ENCODE data around the gene CTNNBIP1. TPM values are rescaled to one million over a fixed set of nuclear protein-coding genes. Genes with fewer than 3 reads are reported as not detected.
"Not testable (repeated sequence)": the region's sequence is repeated elsewhere in the genome, so short reads cannot be mapped to it uniquely, and the experiment has no call there.

Gene CTNNBIP1, protein sequence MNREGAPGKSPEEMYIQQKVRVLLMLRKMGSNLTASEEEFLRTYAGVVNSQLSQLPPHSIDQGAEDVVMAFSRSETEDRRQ
- total RNA-seq, result 36.6 TPM

DNA sequence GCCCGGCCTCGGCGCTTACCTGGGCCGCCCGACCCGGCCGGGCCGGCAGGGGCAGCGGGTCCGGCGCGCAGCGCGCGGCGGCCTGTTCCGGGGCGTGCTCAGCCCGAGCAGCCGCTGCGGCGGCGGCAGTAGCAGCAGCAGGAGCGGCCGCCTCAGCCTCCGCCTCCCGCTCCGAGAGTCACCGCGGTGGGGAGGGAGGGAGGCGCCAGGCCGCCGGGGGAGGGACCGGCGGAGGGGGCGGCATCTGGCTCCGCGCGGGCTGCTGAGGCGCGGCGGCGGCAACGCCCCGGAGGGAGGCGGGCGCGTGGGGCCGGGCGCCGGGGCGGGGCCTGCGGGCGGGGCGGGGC, at the start of gene CTNNBIP1:
TSS of gene CTNNBIP1 (minus strand) at position 194 of the 347 bp plus-strand sequence. CDS start 38,205 bp downstream, outside the sequence.
- DNase-seq (ENCODE audit: low read depth in 2 of 3, low spot score in 2 of 3), result no peak

DNA sequence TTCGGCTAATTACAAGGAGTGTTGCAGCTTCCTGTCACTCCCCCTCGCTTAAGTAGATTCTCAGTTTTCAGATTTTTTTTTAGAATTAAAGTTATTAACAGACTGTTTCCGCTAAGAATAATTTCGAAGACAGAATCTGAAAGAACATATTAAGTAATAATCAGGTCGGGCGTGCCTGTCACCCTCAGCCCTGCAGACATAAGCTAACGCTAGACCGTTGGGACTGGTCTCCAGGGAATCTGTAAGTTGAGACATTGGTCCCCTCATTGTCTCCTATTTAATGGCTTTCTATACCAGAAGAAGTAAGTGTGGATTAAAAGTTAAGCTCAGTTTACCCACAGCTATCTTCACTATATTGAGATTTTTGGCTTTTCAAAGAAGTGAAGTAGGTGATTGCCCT, 47.7 kb upstream of the CTNNBIP1 start:
- no peak for DNase-seq (ENCODE audit: low read depth in 2 of 3, low spot score in 2 of 3)

DNA sequence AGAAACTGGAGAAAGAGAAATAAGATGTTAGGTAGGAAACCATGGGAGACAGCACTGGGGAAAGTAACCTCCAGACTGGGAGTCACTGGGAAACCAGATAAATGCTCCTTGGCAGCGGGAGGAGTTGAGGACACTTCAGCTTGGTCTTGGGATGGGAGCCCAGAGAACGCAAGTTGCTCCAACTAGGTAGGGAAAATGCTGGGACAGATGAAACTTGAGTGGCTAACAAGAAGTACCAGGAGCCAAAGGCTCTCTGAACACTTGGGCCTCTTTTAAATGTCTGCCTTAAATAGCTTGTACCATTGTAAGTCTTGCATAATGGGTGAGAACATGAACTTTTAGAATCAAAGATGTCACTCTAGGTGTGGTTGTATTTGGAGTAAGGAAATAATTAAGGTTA, 36.2 kb upstream of the CTNNBIP1 start:
- DNase-seq (ENCODE audit: low read depth in 2 of 3, low spot score in 2 of 3), result no peak

DNA sequence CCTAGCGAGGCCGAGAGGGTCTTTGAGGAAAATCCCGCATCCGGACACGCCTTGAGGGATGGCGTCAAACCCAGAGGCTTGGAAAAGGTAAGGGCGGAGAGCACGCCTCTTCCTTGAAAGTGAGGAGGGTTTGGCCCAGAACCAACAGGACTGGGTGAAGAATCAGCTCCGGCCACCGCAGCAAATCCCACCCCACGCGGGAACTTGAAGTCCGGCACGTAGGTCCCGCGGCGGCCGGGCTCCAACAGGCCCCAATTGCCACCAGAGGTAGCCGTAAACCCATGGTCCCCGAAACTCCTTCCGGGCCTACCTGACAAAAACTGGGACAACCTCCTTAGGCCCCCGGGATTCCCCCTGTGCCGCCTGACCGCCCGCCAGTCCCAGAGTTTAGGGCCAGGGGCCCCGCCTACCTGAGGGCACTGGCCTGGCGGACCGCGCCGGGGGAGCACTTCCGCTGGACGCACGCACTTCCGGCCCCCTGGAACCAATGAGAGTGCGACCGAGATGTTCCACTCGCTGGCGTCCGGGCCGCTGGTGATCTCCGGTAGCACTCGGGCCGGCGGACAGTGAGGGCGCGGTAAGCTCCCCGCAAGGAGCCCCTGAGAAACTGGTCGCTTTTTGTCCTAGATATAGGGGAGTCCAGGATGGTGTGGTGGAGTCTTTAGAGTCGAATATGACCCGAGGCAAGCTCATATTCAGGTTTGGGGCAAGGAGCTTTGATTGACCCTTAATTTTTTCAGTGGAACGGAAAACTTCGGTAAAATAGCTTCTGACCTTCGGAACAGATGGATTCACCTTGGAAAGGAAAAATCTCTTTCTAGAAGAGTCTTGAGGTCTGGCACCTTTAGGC, 33.1 kb upstream of the CTNNBIP1 start, which contains the start of the genes LZIC and NMNAT1:
TSS of gene LZIC (minus strand) at position 453 of the 850 bp plus-strand sequence. CDS start 6,772 bp downstream, outside the sequence.
TSS of gene NMNAT1 (plus strand) at position 537 of the 850 bp plus-strand sequence. CDS start 28,599 bp downstream, outside the sequence.
- DNase-seq (ENCODE audit: low read depth in 2 of 3, low spot score in 2 of 3), result peak; percentile 65 to 94 (median 93)

DNA sequence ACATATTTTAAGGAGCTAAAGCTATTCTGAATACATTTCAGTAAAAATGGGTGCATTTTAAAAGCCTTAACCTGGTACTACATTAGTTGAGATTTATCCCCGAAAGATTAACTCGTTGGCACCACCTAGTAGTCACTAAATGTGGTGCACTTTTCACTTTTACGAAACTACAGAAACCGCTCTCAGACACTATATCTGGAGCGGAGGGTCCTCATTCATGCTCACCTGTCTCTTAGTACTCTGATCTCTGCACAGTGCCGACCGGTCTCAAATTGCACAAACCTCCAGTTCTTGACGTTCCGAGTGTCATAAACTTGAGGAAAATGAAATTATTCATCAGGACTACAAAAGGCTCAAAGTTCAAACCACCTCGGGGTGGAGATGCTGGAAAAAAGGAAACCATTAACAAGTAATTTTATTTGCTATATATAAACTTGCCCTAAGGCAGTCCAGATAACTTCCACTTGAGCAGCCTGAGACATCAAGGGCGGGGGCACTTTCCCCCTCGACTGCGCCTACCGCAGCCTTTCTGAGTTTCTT, 32.4 kb upstream of the CTNNBIP1 start:
- DNase-seq (ENCODE audit: low read depth in 2 of 3, low spot score in 2 of 3), result peak; percentile 2 to 75 (median 47)

DNA sequence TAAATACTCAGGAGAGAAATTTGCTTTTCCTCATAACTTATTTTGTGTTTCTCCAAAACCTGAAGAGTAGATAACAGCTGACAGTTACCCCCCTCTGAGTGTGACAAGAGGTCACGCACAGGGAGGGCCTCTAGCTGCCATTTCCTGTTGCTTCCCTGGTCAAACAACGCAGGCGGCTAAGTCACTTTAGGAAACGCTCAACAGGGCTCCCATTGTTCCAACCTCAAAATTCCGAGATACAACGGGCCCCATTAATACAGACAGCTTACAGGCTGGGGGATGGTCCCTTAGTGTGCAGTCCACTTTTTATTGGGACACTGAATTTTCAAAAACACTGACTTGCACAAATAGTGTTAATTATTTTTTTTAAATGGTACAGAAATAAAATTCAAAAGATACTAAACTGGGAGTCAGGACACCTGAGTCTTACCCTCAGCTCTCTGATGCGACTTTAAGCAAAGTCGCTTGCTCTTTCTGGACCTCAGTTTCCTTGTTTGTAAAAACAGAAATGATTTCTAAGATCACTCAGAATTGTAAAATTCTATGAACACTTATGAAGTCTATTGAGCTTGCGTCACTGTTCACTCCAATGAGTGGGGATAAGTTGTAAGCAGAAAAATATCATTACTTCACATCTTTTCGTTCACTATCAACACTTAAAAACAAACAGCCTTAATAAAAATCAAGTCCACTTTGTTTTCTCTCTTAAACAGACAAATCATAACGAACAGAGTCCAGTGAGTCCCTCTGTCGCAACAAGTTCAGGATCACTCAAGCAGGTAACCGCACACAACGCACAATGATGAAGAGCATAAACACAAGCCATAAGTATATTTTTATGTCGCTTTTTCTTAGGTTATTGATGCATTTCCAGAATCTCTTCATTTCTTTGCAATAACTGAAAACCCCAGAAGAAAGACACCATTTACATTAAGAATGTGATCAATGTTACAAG, 19.6 kb upstream of the CTNNBIP1 start:
- DNase-seq (ENCODE audit: low read depth in 2 of 3, low spot score in 2 of 3), result no peak

DNA sequence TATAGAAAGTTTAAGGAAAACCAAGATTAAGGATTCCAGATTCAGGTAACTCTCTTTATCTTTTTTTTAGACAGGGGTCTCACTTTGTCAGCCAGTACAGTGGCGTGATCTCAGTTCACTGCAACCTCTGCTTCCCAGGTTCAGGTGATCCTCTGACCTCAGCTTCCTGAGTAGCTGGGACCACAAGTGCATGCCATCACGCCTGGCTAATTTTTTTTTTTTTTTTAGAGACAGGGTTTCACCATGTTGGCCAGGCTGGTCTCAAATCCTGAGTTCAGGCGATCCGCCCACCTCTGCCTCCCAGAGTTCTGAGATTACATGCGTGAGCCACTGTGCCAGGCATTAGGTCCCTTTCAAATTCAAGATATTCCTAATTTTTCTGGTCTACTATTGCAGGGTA, 17.2 kb upstream of the CTNNBIP1 start:
- no peak for DNase-seq (ENCODE audit: low read depth in 2 of 3, low spot score in 2 of 3)

DNA sequence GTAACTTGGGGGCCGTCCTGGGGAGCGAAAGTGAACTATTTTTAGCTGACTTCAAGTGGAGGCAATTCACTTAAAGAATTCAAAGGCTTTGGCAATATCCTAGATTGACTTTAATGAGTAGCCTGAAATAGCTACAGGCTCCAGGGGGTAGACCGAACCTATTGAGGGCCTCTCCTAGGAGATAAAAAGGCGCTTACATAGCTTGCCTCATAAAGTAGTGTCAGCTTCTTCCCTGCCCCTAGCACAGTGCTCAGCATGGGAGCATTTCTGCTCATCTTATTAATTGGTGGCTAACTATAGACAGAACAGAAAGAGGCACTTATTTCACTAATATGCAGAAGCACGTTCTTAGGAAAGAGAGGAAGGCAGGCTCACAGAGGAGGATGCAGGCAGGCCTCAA, 12.3 kb upstream of the CTNNBIP1 start:
- no peak for DNase-seq (ENCODE audit: low read depth in 2 of 3, low spot score in 2 of 3)

DNA sequence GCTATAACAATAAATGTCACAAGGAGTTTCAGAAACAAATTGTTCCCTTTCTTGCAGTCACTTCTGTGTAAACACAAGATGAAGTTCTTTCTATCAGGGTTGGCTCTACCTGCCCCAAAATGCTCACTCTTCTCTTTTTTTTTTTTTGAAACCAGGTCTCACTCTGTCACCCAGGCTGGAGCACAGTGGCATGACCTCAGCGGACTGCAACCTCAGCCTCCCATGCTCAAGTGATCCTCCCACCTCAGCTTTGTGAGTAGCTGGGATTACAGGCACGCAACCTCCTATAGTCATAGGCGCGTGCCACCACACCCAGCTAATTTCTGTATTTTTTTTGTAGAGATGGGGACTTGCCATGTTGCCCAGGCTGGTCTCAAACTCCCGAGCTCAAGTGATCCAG, 10.5 kb upstream of the CTNNBIP1 start:
- no peak for DNase-seq (ENCODE audit: low read depth in 2 of 3, low spot score in 2 of 3)

DNA sequence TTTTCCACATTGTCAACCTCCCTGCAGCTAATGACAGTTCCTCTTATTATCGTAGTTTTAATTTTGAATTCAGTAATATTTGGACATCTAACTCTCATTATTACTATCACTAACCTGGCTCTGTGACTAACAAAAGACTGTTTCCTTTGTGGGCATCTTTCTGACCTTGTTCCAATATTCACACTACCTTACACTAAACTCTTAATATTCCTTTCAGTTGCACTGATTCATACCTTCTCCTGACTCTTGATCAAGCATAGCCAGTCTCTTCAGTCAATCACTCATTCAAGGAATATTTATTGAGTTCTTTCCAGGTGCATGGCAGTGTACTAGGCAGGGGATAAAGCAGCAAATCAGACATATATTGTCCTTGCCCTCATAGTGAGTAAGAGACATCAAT, 7.8 kb upstream of the CTNNBIP1 start:
- DNase-seq (ENCODE audit: low read depth in 2 of 3, low spot score in 2 of 3), result no peak

DNA sequence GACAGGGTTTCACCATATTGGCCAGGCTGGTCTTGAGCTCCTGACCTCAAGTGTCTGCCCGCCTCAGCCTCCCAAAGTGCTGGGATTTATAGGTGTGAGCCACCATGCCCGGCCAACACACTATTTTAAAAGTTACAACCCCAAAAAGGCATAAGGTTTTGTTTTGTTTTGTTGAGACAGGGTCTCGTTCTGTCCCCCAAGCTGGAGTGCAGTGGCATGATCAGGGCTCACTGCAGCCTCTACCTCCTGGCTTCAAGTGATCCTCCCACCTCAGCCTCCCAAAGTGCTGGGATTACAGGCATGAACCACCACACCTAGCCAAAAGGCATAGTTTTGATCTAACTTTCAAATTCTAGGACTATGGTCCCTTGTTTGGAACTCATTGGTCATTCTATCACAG, 7.4 kb upstream of the CTNNBIP1 start:
- DNase-seq (ENCODE audit: low read depth in 2 of 3, low spot score in 2 of 3), result not testable (repeated sequence)

DNA sequence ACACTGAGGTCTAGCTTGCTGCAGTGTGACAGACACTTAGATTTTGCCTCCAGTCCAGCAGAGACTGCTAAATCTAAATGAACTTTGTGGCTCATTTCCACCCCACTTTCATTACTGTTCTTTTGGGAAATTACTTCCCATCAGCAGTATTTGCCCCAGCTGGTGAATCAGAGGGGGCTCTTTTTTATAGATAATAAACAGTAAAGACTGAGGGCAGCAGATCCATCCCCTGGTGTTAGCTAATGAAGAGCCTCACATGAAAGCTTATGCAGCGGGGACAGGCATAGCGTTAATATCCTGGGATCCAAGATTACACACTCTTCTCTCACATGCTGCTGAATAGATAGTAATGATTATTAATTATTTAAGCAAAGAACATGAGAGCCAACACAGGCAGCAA, 6.4 kb upstream of the CTNNBIP1 start:
- DNase-seq (ENCODE audit: low read depth in 2 of 3, low spot score in 2 of 3), result no peak

DNA sequence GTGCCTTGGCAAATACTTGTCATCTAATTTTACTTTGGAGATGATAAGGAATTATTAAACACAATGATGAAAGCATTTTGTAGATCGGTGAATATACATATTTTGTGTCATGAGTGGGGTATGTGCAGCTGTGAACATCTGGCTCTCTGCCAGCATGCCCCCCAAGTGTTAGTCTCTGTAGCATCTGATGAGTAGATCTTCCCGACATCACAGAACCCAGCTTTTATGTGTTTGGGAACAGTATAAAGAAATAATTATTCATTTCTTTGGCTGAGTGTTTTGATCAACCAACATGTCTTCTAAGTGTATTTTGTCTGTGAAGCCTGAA, 4.5 kb upstream of the CTNNBIP1 start:
- no peak for DNase-seq (ENCODE audit: low read depth in 2 of 3, low spot score in 2 of 3)

DNA sequence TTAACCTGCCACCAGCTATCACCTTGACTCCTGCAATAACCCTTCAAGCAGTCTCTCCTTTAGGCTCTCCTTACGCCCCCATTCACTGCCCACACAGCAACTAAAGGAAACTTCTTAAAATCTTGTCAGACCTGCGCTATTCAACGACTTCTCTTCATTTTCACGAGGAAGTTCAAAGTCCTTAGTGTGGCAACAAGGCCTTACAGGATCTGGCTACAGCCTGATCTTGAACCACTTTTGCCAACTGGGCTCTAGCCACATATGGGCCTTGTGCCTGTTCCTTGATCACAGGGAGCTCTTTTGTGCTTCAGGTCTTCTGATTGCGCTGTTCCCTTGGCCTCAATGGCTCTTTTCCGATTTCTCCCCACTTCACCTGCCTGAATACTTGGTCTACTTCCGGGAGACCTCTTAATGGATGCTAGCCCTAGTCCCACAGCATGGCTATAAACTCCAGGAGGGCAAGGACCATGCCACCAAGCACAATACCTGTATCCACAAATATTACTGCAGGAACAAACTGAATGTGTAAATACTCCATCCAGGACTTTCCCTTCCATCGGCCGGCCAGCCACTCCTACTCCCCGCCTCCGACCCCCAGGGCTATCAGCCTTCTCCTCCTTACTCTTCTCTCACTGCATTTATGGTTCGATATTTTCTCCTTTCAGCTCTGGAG, 2.3 kb upstream of the CTNNBIP1 start:
- no peak for DNase-seq (ENCODE audit: low read depth in 2 of 3, low spot score in 2 of 3)

DNA sequence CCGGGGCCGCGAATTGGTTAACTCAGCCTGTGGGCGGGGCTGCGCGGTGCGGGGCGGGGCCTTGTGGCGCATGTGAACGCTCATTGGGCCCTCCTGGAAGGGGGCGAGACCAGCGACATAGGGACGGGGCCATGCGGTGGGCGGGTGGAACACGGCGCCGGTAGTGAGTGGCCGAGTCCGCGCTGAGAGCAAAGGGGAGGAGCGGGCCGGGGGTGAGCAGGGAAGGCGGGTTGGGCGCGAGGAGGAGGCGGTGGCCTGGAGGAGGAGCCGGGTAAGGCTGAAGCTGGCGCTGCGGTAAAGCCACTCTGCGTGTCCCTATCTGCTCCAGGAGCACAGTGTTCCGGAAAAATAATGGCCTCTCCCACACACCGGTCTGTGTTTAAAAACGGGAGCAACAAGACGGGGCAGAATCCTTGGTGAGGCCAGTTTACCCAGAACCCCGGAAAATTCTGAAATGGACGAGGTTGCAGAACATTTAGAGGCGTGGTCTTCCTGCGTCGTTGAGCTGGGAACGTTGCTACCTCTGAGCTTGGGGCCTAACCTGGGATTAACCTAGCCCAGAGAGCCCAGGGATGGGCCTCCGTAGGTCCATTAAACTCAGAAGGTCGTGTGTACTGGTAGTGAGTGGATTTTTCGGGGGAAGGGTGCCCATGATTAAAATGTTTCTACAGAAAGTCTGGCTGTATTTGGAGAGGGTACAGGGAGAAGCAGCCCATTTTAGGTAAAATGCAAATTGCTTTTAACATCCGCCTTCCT, 532 bp upstream of the CTNNBIP1 start:
- DNase-seq (ENCODE audit: low read depth in 2 of 3, low spot score in 2 of 3), result peak; percentile 99

DNA sequence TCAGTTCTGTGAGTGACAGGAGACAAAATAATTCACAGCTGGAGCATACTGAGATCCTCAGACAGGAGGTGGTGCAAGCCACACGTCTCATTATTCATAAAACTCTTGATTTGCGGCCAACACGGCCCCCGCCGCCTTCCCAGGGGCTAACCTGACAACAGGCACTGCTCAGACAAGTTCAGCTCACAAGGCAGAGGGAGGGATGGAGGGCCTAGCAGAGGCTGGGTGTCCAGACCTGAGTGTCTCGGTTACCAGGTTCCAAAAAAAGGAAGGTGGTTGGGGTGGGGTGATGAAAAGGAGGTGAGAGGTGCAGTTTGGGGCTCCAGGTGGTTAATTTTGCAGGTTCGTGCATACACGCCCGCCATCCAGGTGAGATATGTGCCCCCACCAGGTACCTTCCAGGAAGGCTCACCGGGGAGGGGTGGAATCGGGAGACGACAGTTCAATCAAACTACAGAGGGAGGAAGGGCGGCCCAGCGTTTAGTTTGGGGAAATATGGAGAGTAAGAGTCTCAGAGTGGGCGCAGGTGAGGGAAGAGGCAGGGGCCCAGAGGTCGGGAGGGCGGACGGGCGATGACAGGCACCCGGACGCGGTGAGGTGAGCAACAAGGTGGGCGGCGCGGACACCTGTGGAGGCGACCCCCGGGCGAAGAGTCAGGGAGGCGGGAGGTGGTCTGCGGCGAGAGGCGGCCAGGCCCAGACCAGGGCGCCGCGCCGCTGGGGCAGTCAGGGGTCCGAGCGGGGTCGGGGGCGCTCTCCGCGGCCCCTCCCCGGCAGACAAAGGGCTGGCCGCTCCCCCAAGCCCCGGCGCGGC, 629 bp downstream of the CTNNBIP1 start:
- DNase-seq (ENCODE audit: low read depth in 2 of 3, low spot score in 2 of 3), result peak in 1 of 3 donors; percentile 29

DNA sequence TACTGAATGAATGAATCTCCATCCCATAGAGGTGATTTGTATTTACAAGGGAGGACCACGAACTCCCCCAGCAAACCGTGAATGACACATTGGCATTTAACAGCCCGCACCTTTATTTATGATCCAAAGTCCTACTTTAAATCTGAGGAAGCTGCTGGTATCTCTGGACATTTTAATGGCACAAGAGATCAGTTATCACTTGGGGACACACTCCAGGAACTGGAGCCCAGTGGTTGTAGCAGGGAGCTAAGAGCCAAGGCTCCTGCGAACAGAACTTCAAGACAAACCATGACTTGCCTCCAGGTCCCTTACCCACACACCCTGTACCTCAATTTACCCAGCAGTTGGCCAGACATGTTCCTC, 1.2 kb downstream of the CTNNBIP1 start:
- no peak for DNase-seq (ENCODE audit: low read depth in 2 of 3, low spot score in 2 of 3)

DNA sequence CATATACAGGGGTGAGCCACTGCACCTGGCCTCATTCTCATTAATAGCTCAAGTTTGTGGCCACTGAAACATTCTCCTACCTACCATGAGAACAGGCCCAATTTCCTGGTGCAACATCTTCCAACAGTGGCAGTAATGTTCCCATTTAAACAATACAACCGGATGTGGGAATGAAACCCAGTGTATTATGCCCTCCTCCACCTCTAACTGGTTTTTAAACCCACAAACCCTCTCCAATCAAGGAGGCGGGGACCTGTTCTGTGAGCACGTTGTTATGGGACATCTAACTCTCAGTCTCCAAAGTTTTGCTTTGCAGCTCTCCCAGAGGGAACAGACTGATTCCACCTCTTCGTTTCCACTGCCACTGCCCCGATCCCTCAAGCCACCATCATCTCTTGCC, 2.6 kb downstream of the CTNNBIP1 start:
- DNase-seq (ENCODE audit: low read depth in 2 of 3, low spot score in 2 of 3), result no peak

DNA sequence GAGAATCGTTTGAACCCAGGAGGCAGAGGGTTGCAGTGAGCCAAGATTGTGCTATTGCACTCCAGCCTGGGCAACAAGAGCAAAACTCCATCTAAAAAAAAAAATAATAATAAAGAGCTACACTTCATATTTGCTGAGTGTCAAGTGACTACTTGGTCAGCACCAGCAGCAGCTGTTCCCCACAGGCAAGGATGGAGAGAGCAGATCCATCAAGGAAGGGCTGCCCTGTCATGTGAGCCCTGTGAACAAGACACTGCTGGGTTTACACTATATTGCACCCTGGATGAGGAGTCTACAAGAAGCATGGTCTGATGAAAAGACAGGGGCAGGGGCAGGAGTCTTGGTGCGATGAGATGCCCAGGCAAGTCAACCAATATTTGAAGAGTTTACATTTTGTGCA, 3.6 kb downstream of the CTNNBIP1 start:
- DNase-seq (ENCODE audit: low read depth in 2 of 3, low spot score in 2 of 3), result no peak

Measured in hematopoietic multipotent progenitor cell (in vitro differentiated cells).